IgD-negative memory B cell (primary cell): ENCODE measurements around the gene ARPC5. TPM values are rescaled to one million over a fixed set of nuclear protein-coding genes. Genes with fewer than 3 reads are reported as not detected.
A peak's percentile ranks its signal among the peaks of the same experiment; 100 is the strongest.
"Not testable (repeated sequence)": the region's sequence is repeated elsewhere in the genome, so short reads cannot be mapped to it uniquely, and the experiment has no call there.

Experiments used
- H3K27ac Mint-ChIP-seq, 3 donors: one replicate each; pipeline ENCODE4 v1.8.0; 2020 to 2022; ENCODE audit warnings: mild to moderate bottlenecking in 3 of 3, mixed read lengths in 3 of 3, moderate library complexity in 1 of 3
- H3K27me3 Mint-ChIP-seq: one replicate; pipeline ENCODE4 v1.8.0; 2021; ENCODE audit warnings: mixed read lengths
- H3K36me3 Mint-ChIP-seq: one replicate; pipeline ENCODE4 v1.8.0; 2020; ENCODE audit warnings: mild to moderate bottlenecking, mixed read lengths
- H3K4me1 Mint-ChIP-seq, 3 donors: one replicate each; pipeline ENCODE4 v1.8.0; 2020 to 2022; ENCODE audit warnings: mixed read lengths in 3 of 3, mild to moderate bottlenecking in 1 of 3
- H3K4me3 Mint-ChIP-seq, 4 donors: one replicate each; pipeline ENCODE4 v1.8.0; 2020 to 2022; ENCODE audit warnings: mild to moderate bottlenecking in 4 of 4, mixed read lengths in 4 of 4, moderate library complexity in 3 of 4
- H3K9me3 Mint-ChIP-seq, 3 donors: one replicate each; pipeline ENCODE4 v1.8.0; 2020 to 2021; ENCODE audit warnings: mixed read lengths in 3 of 3, mild to moderate bottlenecking in 1 of 3
- polyA plus RNA-seq: library from polyadenylated mRNA; unstranded; fragments of 300-500 nt; fragmentation: Illumina TruSeq; gene quantifications from one replicate; pipeline ENCODE4 v1.2.3, GENCODE V29; 2021

The ARPC5 gene
- polyA plus RNA-seq, 1 donor from 2014 or later: 366 TPM

GRCh38 chr1:183634429-183635065, 1.0 kb downstream of the ARPC5 start:
- no peaks in the 10 kb centered on the region for H3K27me3 Mint-ChIP-seq
- no peaks in the 10 kb centered on the region for H3K9me3 Mint-ChIP-seq

GRCh38 chr1:183633676-183634343, 1.8 kb downstream of the ARPC5 start:
- H3K27me3 Mint-ChIP-seq: no peaks in the 10 kb centered on the region
- H3K36me3 Mint-ChIP-seq: peaks cover 2% of the 10 kb centered on the region
- peak overlapping the region; percentile 98 to 100 (median 99) for H3K4me3 Mint-ChIP-seq
- no peaks in the 10 kb centered on the region for H3K9me3 Mint-ChIP-seq
- peaks cover 37 to 50% (median 39%) of the 10 kb centered on the region in 3 donors for H3K4me1 Mint-ChIP-seq
- peak overlapping the region; percentile 0 to 94 (median 91) for H3K27ac Mint-ChIP-seq

More at GRCh38 chr1:183634429-183635065, 1.0 kb downstream of the ARPC5 start:
- H3K4me3 Mint-ChIP-seq: peak overlapping the region; percentile 98 to 100 (median 99)
- H3K4me1 Mint-ChIP-seq: peaks cover 37 to 45% (median 38%) of the 10 kb centered on the region in 3 donors
- H3K36me3 Mint-ChIP-seq: peaks cover 2% of the 10 kb centered on the region
- H3K27ac Mint-ChIP-seq: peak overlapping the region; percentile 91 to 94 (median 94)

- Mint-ChIP-seq H3K4me1 (peaks cover 37 to 56% (median 46%) of the 10 kb centered on the region in 3 donors), H3K9me3 (no peaks in the 10 kb centered on the region), H3K4me3 (peak overlapping the region in 3 of 4 donors; percentile 75 to 99 (median 98)), H3K27me3 (no peaks in the 10 kb centered on the region), H3K36me3 (peaks cover 2% of the 10 kb centered on the region), H3K27ac (no peak overlapping the region)
These were observed 2.6 kb downstream of the ARPC5 start for GRCh38 chr1:183632964-183633363.

- no peaks in the 10 kb centered on the region for H3K9me3 Mint-ChIP-seq
- peak overlapping the region in 1 of 4 donors; percentile 58 for H3K4me3 Mint-ChIP-seq
- no peak overlapping the region for H3K27ac Mint-ChIP-seq
- no peaks in the 10 kb centered on the region for H3K27me3 Mint-ChIP-seq
- peaks cover 2% of the 10 kb centered on the region for H3K36me3 Mint-ChIP-seq
- H3K4me1 Mint-ChIP-seq: peaks cover 37 to 56% (median 46%) of the 10 kb centered on the region in 3 donors
These were observed 3.5 kb downstream of the ARPC5 start for GRCh38 chr1:183632114-183632513.

GRCh38 chr1:183630748-183631147, 4.8 kb downstream of the ARPC5 start:
- H3K27me3 Mint-ChIP-seq: no peaks in the 10 kb centered on the region
- H3K4me3 Mint-ChIP-seq: peak overlapping the region in 2 of 4 donors; percentile 15 to 30
- H3K9me3 Mint-ChIP-seq: no peaks in the 10 kb centered on the region
- H3K4me1 Mint-ChIP-seq: peaks cover 32 to 47% (median 42%) of the 10 kb centered on the region in 3 donors
- peak overlapping the region; percentile 37 to 40 (median 39) for H3K27ac Mint-ChIP-seq
- H3K36me3 Mint-ChIP-seq: peaks cover 2% of the 10 kb centered on the region

GRCh38 chr1:183628537-183628936, 7.0 kb downstream of the ARPC5 start:
- H3K27ac Mint-ChIP-seq: peak overlapping the region in 1 of 3 donors; percentile 28
- H3K9me3 Mint-ChIP-seq: no peaks in the 10 kb centered on the region
- no peaks in the 10 kb centered on the region for H3K27me3 Mint-ChIP-seq
- H3K4me1 Mint-ChIP-seq: peaks cover 23 to 34% (median 28%) of the 10 kb centered on the region in 3 donors
- peaks cover 4% of the 10 kb centered on the region for H3K36me3 Mint-ChIP-seq
- H3K4me3 Mint-ChIP-seq: no peak overlapping the region

GRCh38 chr1:183626236-183626635, 9.3 kb downstream of the ARPC5 start:
- H3K36me3 Mint-ChIP-seq: not testable (repeated sequence)

GRCh38 chr1:183622884-183623785, 12.4 kb downstream of the ARPC5 start:
- Mint-ChIP-seq H3K9me3 (no peaks in the 10 kb centered on the region), H3K36me3 (peaks cover 5% of the 10 kb centered on the region), H3K27ac (peak overlapping the region; percentile 0 to 84 (median 5))

More at GRCh38 chr1:183626236-183626635, 9.3 kb downstream of the ARPC5 start:
- not testable (repeated sequence) for H3K9me3 Mint-ChIP-seq, H3K4me3 Mint-ChIP-seq, H3K27me3 Mint-ChIP-seq
- H3K27ac Mint-ChIP-seq: peak overlapping the region in 2 of 3 donors; percentile 61 to 65
- H3K4me1 Mint-ChIP-seq: peaks cover 13 to 39% (median 34%) of the 10 kb centered on the region in 3 donors

GRCh38 chr1:183622013-183622412, 13.6 kb downstream of the ARPC5 start:
- H3K4me3 Mint-ChIP-seq: peak overlapping the region in 1 of 4 donors; percentile 20
- H3K36me3 Mint-ChIP-seq: peaks cover 5% of the 10 kb centered on the region
- H3K27me3 Mint-ChIP-seq: no peaks in the 10 kb centered on the region
- H3K9me3 Mint-ChIP-seq: no peaks in the 10 kb centered on the region
- peaks cover 6 to 20% (median 18%) of the 10 kb centered on the region in 3 donors for H3K4me1 Mint-ChIP-seq
- peak overlapping the region in 1 of 3 donors; percentile 6 for H3K27ac Mint-ChIP-seq

More at GRCh38 chr1:183622884-183623785, 12.4 kb downstream of the ARPC5 start:
- H3K4me1 Mint-ChIP-seq: peaks cover 6 to 20% (median 18%) of the 10 kb centered on the region in 3 donors
- H3K27me3 Mint-ChIP-seq: no peaks in the 10 kb centered on the region
- H3K4me3 Mint-ChIP-seq: peak overlapping the region in 1 of 4 donors; percentile 28

- H3K4me3 Mint-ChIP-seq: no peak overlapping the region
- no peaks in the 10 kb centered on the region for H3K27me3 Mint-ChIP-seq
- H3K36me3 Mint-ChIP-seq: peaks cover 5% of the 10 kb centered on the region
- no peak overlapping the region for H3K27ac Mint-ChIP-seq
- no peaks in the 10 kb centered on the region for H3K9me3 Mint-ChIP-seq
- peaks cover 6 to 18% (median 17%) of the 10 kb centered on the region in 3 donors for H3K4me1 Mint-ChIP-seq
These were observed 15.3 kb downstream of the ARPC5 start for GRCh38 chr1:183620311-183620710.

- H3K9me3 Mint-ChIP-seq: no peaks in the 10 kb centered on the region
- peaks cover 6 to 18% (median 17%) of the 10 kb centered on the region in 3 donors for H3K4me1 Mint-ChIP-seq
- peaks cover 5% of the 10 kb centered on the region for H3K36me3 Mint-ChIP-seq
- no peak overlapping the region for H3K27ac Mint-ChIP-seq
- H3K27me3 Mint-ChIP-seq: peaks cover 2% of the 10 kb centered on the region
- no peak overlapping the region for H3K4me3 Mint-ChIP-seq
These were observed 15.8 kb downstream of the ARPC5 start for GRCh38 chr1:183619781-183620180.

GRCh38 chr1:183618202-183618601, 17.4 kb downstream of the ARPC5 start:
- H3K4me1 Mint-ChIP-seq: peaks cover 2 to 15% (median 13%) of the 10 kb centered on the region in 3 donors
- H3K27ac Mint-ChIP-seq, H3K4me3 Mint-ChIP-seq, H3K9me3 Mint-ChIP-seq, H3K36me3 Mint-ChIP-seq, H3K27me3 Mint-ChIP-seq: not testable (repeated sequence)

- not testable (repeated sequence) for H3K27ac Mint-ChIP-seq, H3K9me3 Mint-ChIP-seq, H3K27me3 Mint-ChIP-seq, H3K36me3 Mint-ChIP-seq, H3K4me3 Mint-ChIP-seq
- peaks cover 7 to 14% (median 10%) of the 10 kb centered on the region in 3 donors for H3K4me1 Mint-ChIP-seq
These were observed 22.6 kb downstream of the ARPC5 start for GRCh38 chr1:183612975-183613374.

- Mint-ChIP-seq H3K9me3 (no peaks in the 10 kb centered on the region), H3K27ac (no peak overlapping the region), H3K4me3 (no peak overlapping the region), H3K27me3 (peaks cover 3% of the 10 kb centered on the region), H3K4me1 (peaks cover 10 to 19% (median 11%) of the 10 kb centered on the region in 3 donors), H3K36me3 (peaks cover 2% of the 10 kb centered on the region)
These were observed 23.2 kb downstream of the ARPC5 start for GRCh38 chr1:183612407-183612806.
